Measurements from ENCODE around the gene BMP6.

DNA sequence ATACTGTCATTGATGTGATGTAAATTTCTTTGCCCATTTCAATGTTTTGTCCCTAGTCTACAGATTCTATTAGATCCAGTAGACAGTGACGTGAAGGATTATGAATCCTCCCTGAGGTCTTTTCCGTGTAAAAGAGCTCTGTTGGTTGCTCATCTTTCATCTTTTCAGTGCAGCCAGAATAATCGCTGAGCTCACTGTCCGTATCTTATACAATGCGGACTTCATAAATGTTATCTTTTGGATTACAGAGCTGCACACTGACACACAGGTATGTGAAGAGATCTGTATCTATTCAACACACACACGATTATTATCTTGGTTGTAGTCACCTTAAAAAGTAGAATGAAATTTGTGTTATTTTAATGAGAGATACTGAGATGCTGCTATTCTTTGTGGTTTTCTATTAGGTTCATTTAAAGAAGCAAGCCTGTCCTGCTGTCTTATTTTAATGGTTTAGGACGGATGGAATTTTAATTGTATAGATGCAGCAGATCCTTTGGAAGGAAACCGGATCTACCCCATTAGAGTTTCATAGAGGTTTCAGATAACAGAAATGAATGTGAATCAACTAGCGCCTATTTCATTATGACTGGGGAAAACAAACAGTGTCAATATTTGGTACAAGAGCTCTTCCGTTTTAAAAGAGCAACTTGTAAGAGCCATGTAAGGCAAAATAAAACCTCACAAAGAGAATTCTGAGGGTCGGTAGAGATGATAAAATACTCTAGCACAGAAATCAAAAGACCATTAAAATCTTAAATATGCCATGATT is 79.4 kb downstream of the BMP6 start:
- TF ChIP-seq, protein P1, sequence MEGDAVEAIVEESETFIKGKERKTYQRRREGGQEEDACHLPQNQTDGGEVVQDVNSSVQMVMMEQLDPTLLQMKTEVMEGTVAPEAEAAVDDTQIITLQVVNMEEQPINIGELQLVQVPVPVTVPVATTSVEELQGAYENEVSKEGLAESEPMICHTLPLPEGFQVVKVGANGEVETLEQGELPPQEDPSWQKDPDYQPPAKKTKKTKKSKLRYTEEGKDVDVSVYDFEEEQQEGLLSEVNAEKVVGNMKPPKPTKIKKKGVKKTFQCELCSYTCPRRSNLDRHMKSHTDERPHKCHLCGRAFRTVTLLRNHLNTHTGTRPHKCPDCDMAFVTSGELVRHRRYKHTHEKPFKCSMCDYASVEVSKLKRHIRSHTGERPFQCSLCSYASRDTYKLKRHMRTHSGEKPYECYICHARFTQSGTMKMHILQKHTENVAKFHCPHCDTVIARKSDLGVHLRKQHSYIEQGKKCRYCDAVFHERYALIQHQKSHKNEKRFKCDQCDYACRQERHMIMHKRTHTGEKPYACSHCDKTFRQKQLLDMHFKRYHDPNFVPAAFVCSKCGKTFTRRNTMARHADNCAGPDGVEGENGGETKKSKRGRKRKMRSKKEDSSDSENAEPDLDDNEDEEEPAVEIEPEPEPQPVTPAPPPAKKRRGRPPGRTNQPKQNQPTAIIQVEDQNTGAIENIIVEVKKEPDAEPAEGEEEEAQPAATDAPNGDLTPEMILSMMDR (conservative IDR thresholded peaks at IDR 0.05) = no peak
- TF ChIP-seq ZFX (IDR thresholded peaks at IDR 0.05) = no peak

Measured in C4-2B (cell line).